Natural killer cell (primary cell): ENCODE results near the gene OR10G3. TPM values are rescaled to one million over a fixed set of nuclear protein-coding genes. Genes with fewer than 3 reads are reported as not detected.

Experiments
- ATAC-seq, 3 donors: fragments of 150-1000 bp in 2 of 3; fragments of 200-7000 bp in 1 of 3; cut with Tn5 transposase; 1 replicate in 1 of 3; 2 replicates in 2 of 3; pipeline ENCODE4 v1.10.0; 2021; ENCODE audit warnings: mild to moderate bottlenecking in 2 of 3, moderate library complexity in 2 of 3
- DNase-seq, 2 donors: peaks; one replicate each; pipeline versions ENCODE4 v3.0.0 to v3.0.0-alpha.2; 2013 to 2021; ENCODE audit warnings: mixed read lengths in 1 of 2
- H3K27ac ChIP-seq: one replicate; pipeline ENCODE4 v1.5.1; 2013; ENCODE audit warnings: mild to moderate bottlenecking, low read length
- H3K27me3 ChIP-seq: one replicate; pipeline ENCODE4 v1.6.1; 2013; ENCODE audit warnings: low read length; ENCODE audit not compliant: control insufficient read depth, insufficient read depth
- H3K36me3 ChIP-seq: one replicate; pipeline ENCODE4 v1.6.1; 2013; ENCODE audit warnings: low read length; ENCODE audit not compliant: control insufficient read depth, insufficient read depth
- H3K4me1 ChIP-seq: one replicate; pipeline ENCODE4 v1.6.1; 2013; ENCODE audit warnings: low read length; ENCODE audit not compliant: control insufficient read depth, insufficient read depth
- H3K4me3 ChIP-seq: one replicate; pipeline ENCODE4 v1.5.1; 2013; ENCODE audit warnings: low read length
- H3K9me3 ChIP-seq: one replicate; pipeline ENCODE4 v1.6.1; 2013; ENCODE audit warnings: low read length; ENCODE audit not compliant: control insufficient read depth, insufficient read depth
- H3K27ac Mint-ChIP-seq, 2 donors: one replicate each; pipeline ENCODE4 v1.8.0; 2022; ENCODE audit warnings: mild to moderate bottlenecking in 2 of 2, mixed read lengths in 2 of 2, moderate library complexity in 1 of 2
- H3K27me3 Mint-ChIP-seq, 2 donors: one replicate each; pipeline ENCODE4 v1.8.0; 2022; ENCODE audit warnings: low read depth in 2 of 2, mixed read lengths in 2 of 2
- H3K36me3 Mint-ChIP-seq: one replicate; pipeline ENCODE4 v1.8.0; 2022; ENCODE audit warnings: mixed read lengths
- H3K4me1 Mint-ChIP-seq, 2 donors: one replicate each; pipeline ENCODE4 v1.8.0; 2022; ENCODE audit warnings: mixed read lengths in 2 of 2
- H3K4me3 Mint-ChIP-seq: one replicate; pipeline ENCODE4 v1.8.0; 2022; ENCODE audit warnings: mild to moderate bottlenecking, moderate library complexity, mixed read lengths
- H3K9me3 Mint-ChIP-seq, 2 donors: one replicate each; pipeline ENCODE4 v1.8.0; 2022; ENCODE audit warnings: mixed read lengths in 2 of 2
- CTCF ChIP-seq: fragments of 200-600 bp; IDR thresholded peaks from one replicate; pipeline ENCODE4 v1.8.0; 2022; ENCODE audit warnings: antibody characterized with exemption
- WGBS: methylation state at CpG from one replicate; pipeline ENCODE4 v1.1.7; 2013; ENCODE audit warnings: missing lambda C conversion rate; ENCODE audit not compliant: insufficient coverage; 5-methylcytosine and 5-hydroxymethylcytosine counted together
- intact Hi-C: fragments of 100-400 bp; cut with micrococcal nuclease; formaldehyde crosslinking; loops from one replicate; pipeline ENCODE4 v1.14.2; 2022
- total RNA-seq, 4 donors: library from RNA; stranded (reverse); fragments of 120-200 nt in 1 of 4; gene quantifications; one replicate each; pipeline versions ENCODE4 v1.2.3 to v1.2.4, GENCODE V29; 2013 to 2022

OR10G3 gene
- total RNA-seq, 3 donors from 2014 or later (not counting 1 experiment from before 2014, with no cell fraction given), result not detected

- no peak overlapping the region for H3K4me3 Mint-ChIP-seq
- no peak overlapping the region for H3K27ac Mint-ChIP-seq
Measured at GRCh38 chr14:21575661-21576060, 4.2 kb downstream of the OR10G3 start.

GRCh38 chr14:21572604-21573003 is 7.3 kb downstream of the OR10G3 start:
- no peaks in the 10 kb centered on the region for H3K9me3 ChIP-seq
- H3K27ac ChIP-seq, result no peak overlapping the region
- no peak overlapping the region for H3K4me3 Mint-ChIP-seq
- no peaks in the 10 kb centered on the region for H3K4me1 Mint-ChIP-seq
- ATAC-seq, result no peak
- peaks cover 23 to 26% of the 10 kb centered on the region in 2 donors for H3K27me3 Mint-ChIP-seq
- no peak overlapping the region for H3K27ac Mint-ChIP-seq
- no peak overlapping the region for H3K4me3 ChIP-seq
- TF ChIP-seq CTCF, result no peak
- intact Hi-C loops, result no loop called here
- H3K4me1 ChIP-seq, result no peaks in the 10 kb centered on the region
- no peaks in the 10 kb centered on the region for H3K27me3 ChIP-seq
- no peaks in the 10 kb centered on the region for H3K36me3 Mint-ChIP-seq
- no peak for DNase-seq
- no peaks in the 10 kb centered on the region for H3K9me3 Mint-ChIP-seq
- no peaks in the 10 kb centered on the region for H3K36me3 ChIP-seq

More at GRCh38 chr14:21575661-21576060, 4.2 kb downstream of the OR10G3 start:
- no peaks in the 10 kb centered on the region for H3K9me3 ChIP-seq
- no peak for TF ChIP-seq CTCF
- H3K9me3 Mint-ChIP-seq, result no peaks in the 10 kb centered on the region
- intact Hi-C loops, result no loop called here
- no peak overlapping the region for H3K4me3 ChIP-seq
- H3K36me3 ChIP-seq, result no peaks in the 10 kb centered on the region
- WGBS, result 91% methylated on average over 6 of the region's 6 CpGs
- no peaks in the 10 kb centered on the region for H3K36me3 Mint-ChIP-seq
- no peaks in the 10 kb centered on the region for H3K4me1 Mint-ChIP-seq
- no peak overlapping the region for H3K27ac ChIP-seq
- peaks cover 16 to 37% of the 10 kb centered on the region in 2 donors for H3K27me3 Mint-ChIP-seq
- H3K27me3 ChIP-seq, result no peaks in the 10 kb centered on the region
- no peak for DNase-seq
- H3K4me1 ChIP-seq, result no peaks in the 10 kb centered on the region
- ATAC-seq, result no peak

- ATAC-seq (no peak), DNase-seq (no peak)
- Histone ChIP-seq H3K27ac (no peak overlapping the region), H3K9me3 (no peaks in the 10 kb centered on the region), H3K27me3 (no peaks in the 10 kb centered on the region), H3K4me1 (peaks cover 5% of the 10 kb centered on the region), H3K4me3 (no peak overlapping the region), H3K36me3 (no peaks in the 10 kb centered on the region)
- H3K27me3 Mint-ChIP-seq, result no peaks in the 10 kb centered on the region
- H3K27ac Mint-ChIP-seq, result no peak overlapping the region
- no peaks in the 10 kb centered on the region for H3K9me3 Mint-ChIP-seq
- intact Hi-C loops, result no loop called here
- H3K36me3 Mint-ChIP-seq, result no peaks in the 10 kb centered on the region
- WGBS, result 91% methylated on average over 8 of the region's 8 CpGs
- peaks cover 6% of the 10 kb centered on the region in 2 donors for H3K4me1 Mint-ChIP-seq
- TF ChIP-seq CTCF, result no peak
- H3K4me3 Mint-ChIP-seq, result no peak overlapping the region
Measured at GRCh38 chr14:21558703-21559170, 21.1 kb downstream of the OR10G3 start.
